Measurements from ENCODE around the gene PLB1.

Gene PLB1

GRCh38 chr2:28640908-28641300, 145.0 kb downstream of the PLB1 start:
- Histone ChIP-seq H4K20me1 (ENCODE audit: insufficient read depth, low read length) (no peaks in the 10 kb centered on the region), H3K9ac (ENCODE audit: low read depth, low read length) (no peak overlapping the region), H3K4me1 (ENCODE audit: insufficient read depth, low read length) (no peaks in the 10 kb centered on the region), H3K27me3 (ENCODE audit: insufficient read depth, low read length, poor library complexity) (no peaks in the 10 kb centered on the region), H3K36me3 (ENCODE audit: insufficient read depth, low read length) (no peaks in the 10 kb centered on the region), H3K9me3 (ENCODE audit: insufficient read depth, low read length, severe bottlenecking) (no peaks in the 10 kb centered on the region), H3K79me2 (ENCODE audit: insufficient read depth, low read length) (no peaks in the 10 kb centered on the region), H3K4me2 (ENCODE audit: insufficient read depth, low read length) (no peak overlapping the region), H3K27ac (ENCODE audit: low read length) (no peak overlapping the region), H2AFZ (ENCODE audit: low read depth, low read length) (no peak overlapping the region), H3K4me3 (ENCODE audit: low read depth in 1 of 2, low read length in 2 of 2) (no peak overlapping the region)
- no peak for DNase-seq
- TF ChIP-seq EZH2 (IDR thresholded peaks at IDR 0.05; ENCODE audit: borderline replicate concordance, low read depth, low read length, severe bottlenecking) (no peak), CTCF (IDR thresholded peaks at IDR 0.05; ENCODE audit: borderline replicate concordance, extremely low read depth, low read length, poor library complexity, severe bottlenecking) (no peak)
- ATAC-seq (ENCODE audit: insufficient read depth, low read depth): no peak

GRCh38 chr2:28642796-28643195, 146.9 kb downstream of the PLB1 start:
- ATAC-seq (ENCODE audit: insufficient read depth, low read depth) (no peak), DNase-seq (no peak)
- no peak overlapping the region for H3K4me3 ChIP-seq (ENCODE audit: low read depth in 1 of 2, low read length in 2 of 2)
- no peaks in the 10 kb centered on the region for H3K79me2 ChIP-seq (ENCODE audit: insufficient read depth, low read length)
- no peaks in the 10 kb centered on the region for H3K36me3 ChIP-seq (ENCODE audit: insufficient read depth, low read length)
- H3K4me2 ChIP-seq (ENCODE audit: insufficient read depth, low read length): no peak overlapping the region
- no peaks in the 10 kb centered on the region for H3K27me3 ChIP-seq (ENCODE audit: insufficient read depth, low read length, poor library complexity)
- H3K9me3 ChIP-seq (ENCODE audit: insufficient read depth, low read length, severe bottlenecking): no peaks in the 10 kb centered on the region
- TF ChIP-seq CTCF (IDR thresholded peaks at IDR 0.05; ENCODE audit: borderline replicate concordance, extremely low read depth, low read length, poor library complexity, severe bottlenecking): no peak
- no peak for TF ChIP-seq EZH2 (IDR thresholded peaks at IDR 0.05; ENCODE audit: borderline replicate concordance, low read depth, low read length, severe bottlenecking)
- no peaks in the 10 kb centered on the region for H4K20me1 ChIP-seq (ENCODE audit: insufficient read depth, low read length)
- H2AFZ ChIP-seq (ENCODE audit: low read depth, low read length): no peak overlapping the region
- no peak overlapping the region for H3K9ac ChIP-seq (ENCODE audit: low read depth, low read length)
- H3K27ac ChIP-seq (ENCODE audit: low read length): no peak overlapping the region
- no peaks in the 10 kb centered on the region for H3K4me1 ChIP-seq (ENCODE audit: insufficient read depth, low read length)

GRCh38 chr2:28643327-28643726, 147.5 kb downstream of the PLB1 start:
- Histone ChIP-seq H3K9ac (ENCODE audit: low read depth, low read length) (no peak overlapping the region), H3K27me3 (ENCODE audit: insufficient read depth, low read length, poor library complexity) (no peaks in the 10 kb centered on the region), H3K79me2 (ENCODE audit: insufficient read depth, low read length) (no peaks in the 10 kb centered on the region), H4K20me1 (ENCODE audit: insufficient read depth, low read length) (no peaks in the 10 kb centered on the region), H3K9me3 (ENCODE audit: insufficient read depth, low read length, severe bottlenecking) (no peaks in the 10 kb centered on the region), H3K4me2 (ENCODE audit: insufficient read depth, low read length) (no peak overlapping the region), H3K4me3 (ENCODE audit: low read depth in 1 of 2, low read length in 2 of 2) (no peak overlapping the region), H3K27ac (ENCODE audit: low read length) (no peak overlapping the region), H2AFZ (ENCODE audit: low read depth, low read length) (no peak overlapping the region), H3K4me1 (ENCODE audit: insufficient read depth, low read length) (no peaks in the 10 kb centered on the region), H3K36me3 (ENCODE audit: insufficient read depth, low read length) (no peaks in the 10 kb centered on the region)
- DNase-seq (no peak), ATAC-seq (ENCODE audit: insufficient read depth, low read depth) (no peak)
- no peak for TF ChIP-seq CTCF (IDR thresholded peaks at IDR 0.05; ENCODE audit: borderline replicate concordance, extremely low read depth, low read length, poor library complexity, severe bottlenecking)
- TF ChIP-seq EZH2 (IDR thresholded peaks at IDR 0.05; ENCODE audit: borderline replicate concordance, low read depth, low read length, severe bottlenecking): no peak

GRCh38 chr2:28643911-28644334, 148.1 kb downstream of the PLB1 start:
- Histone ChIP-seq H3K4me2 (ENCODE audit: insufficient read depth, low read length) (no peak overlapping the region), H3K9me3 (ENCODE audit: insufficient read depth, low read length, severe bottlenecking) (no peaks in the 10 kb centered on the region), H4K20me1 (ENCODE audit: insufficient read depth, low read length) (no peaks in the 10 kb centered on the region), H3K4me3 (ENCODE audit: low read depth in 1 of 2, low read length in 2 of 2) (no peak overlapping the region), H3K9ac (ENCODE audit: low read depth, low read length) (no peak overlapping the region), H3K79me2 (ENCODE audit: insufficient read depth, low read length) (no peaks in the 10 kb centered on the region), H2AFZ (ENCODE audit: low read depth, low read length) (no peak overlapping the region), H3K4me1 (ENCODE audit: insufficient read depth, low read length) (no peaks in the 10 kb centered on the region), H3K27me3 (ENCODE audit: insufficient read depth, low read length, poor library complexity) (no peaks in the 10 kb centered on the region), H3K36me3 (ENCODE audit: insufficient read depth, low read length) (no peaks in the 10 kb centered on the region), H3K27ac (ENCODE audit: low read length) (no peak overlapping the region)
- ATAC-seq (ENCODE audit: insufficient read depth, low read depth): no peak
- TF ChIP-seq EZH2 (IDR thresholded peaks at IDR 0.05; ENCODE audit: borderline replicate concordance, low read depth, low read length, severe bottlenecking): no peak
- no peak for TF ChIP-seq CTCF (IDR thresholded peaks at IDR 0.05; ENCODE audit: borderline replicate concordance, extremely low read depth, low read length, poor library complexity, severe bottlenecking)
- DNase-seq: no peak

Measured in DND-41 (cell line).